Kidney (tissue), 14 donors: Measurements from ENCODE around the gene CCR9. TPM values are rescaled to one million over a fixed set of nuclear protein-coding genes. Genes with fewer than 3 reads are reported as not detected.
"Not testable (repeated sequence)": the region's sequence is repeated elsewhere in the genome, so short reads cannot be mapped to it uniquely, and the experiment has no call there.

ENCODE experiments used
- DNase-seq, 5 donors: peaks; one replicate each; pipeline ENCODE4 v3.0.0-alpha.2; 2013 to 2020
- FAIRE-seq: peaks from 2 replicates; lab custom pipeline; 2012; peaks lifted over from hg19 to GRCh38; lab: Jason Lieb, UNC
- H3K27ac ChIP-seq, 2 donors: one replicate each; pipeline ENCODE4 v1.7.0; 2013; ENCODE audit warnings: low read depth in 2 of 2, low read length in 2 of 2, inconsistent platforms in 1 of 2
- H3K27me3 ChIP-seq: one replicate; pipeline ENCODE4 v1.7.1; 2013; ENCODE audit warnings: low read length, inconsistent platforms; ENCODE audit not compliant: control insufficient read depth, insufficient read depth
- H3K36me3 ChIP-seq, 3 donors: one replicate each; pipeline versions ENCODE4 v1.7.0 to v1.7.1; 2013; ENCODE audit warnings: low read length in 3 of 3, control low read depth in 1 of 3, inconsistent platforms in 1 of 3; ENCODE audit not compliant: insufficient read depth in 3 of 3, control insufficient read depth in 2 of 3
- H3K4me1 ChIP-seq, 3 donors: one replicate each; pipeline versions ENCODE4 v1.7.0 to v1.7.1; 2013; ENCODE audit warnings: low read length in 3 of 3, inconsistent platforms in 1 of 3, low read depth in 1 of 3; ENCODE audit not compliant: control insufficient read depth in 2 of 3, insufficient read depth in 2 of 3
- H3K4me3 ChIP-seq, 3 donors: one replicate each; pipeline versions ENCODE4 v1.7.0 to v1.8.1; 2013; ENCODE audit warnings: low read length in 3 of 3, control low read depth in 1 of 3, inconsistent platforms in 1 of 3
- H3K9ac ChIP-seq, 3 donors: one replicate each; pipeline versions ENCODE4 v1.7.0 to v1.7.1; 2013; ENCODE audit warnings: low read length in 3 of 3, control low read depth in 1 of 3, inconsistent platforms in 1 of 3
- H3K9me3 ChIP-seq, 3 donors: one replicate each; pipeline versions ENCODE4 v1.7.0 to v1.7.1; 2013; ENCODE audit warnings: low read length in 3 of 3, control low read depth in 1 of 3, inconsistent platforms in 1 of 3; ENCODE audit not compliant: control insufficient read depth in 2 of 3, insufficient read depth in 1 of 3
- CTCF ChIP-seq: IDR thresholded peaks from 3 replicates; pipeline ENCODE4 v1.5.1; 2012; ENCODE audit warnings: mild to moderate bottlenecking, moderate library complexity, borderline replicate concordance; ENCODE audit not compliant: insufficient read depth; ENCODE audit errors: extremely low read depth
- intact Hi-C: fragments of 100-400 bp; cut with DNase I; formaldehyde crosslinking; loops from one replicate; pipeline ENCODE4 v1.11.1; 2022
- polyA plus RNA-seq: library from polyadenylated mRNA; stranded (reverse); fragments of 350-450 nt; fragmentation: Illumina TruSeq; extraction: RNeasy Lipid Tissue Mini Kit (QIAGEN cat#74804); gene quantifications from one replicate; pipeline ENCODE4 v1.2.3, GENCODE V29; 2014; ENCODE audit warnings: low read depth, low replicate concordance; ENCODE audit not compliant: insufficient read depth
- total RNA-seq: library from RNA; stranded (reverse); fragmentation: NEBNext Ultra II Directional; extraction: Animal tissue kit (Norgen Biotek cat#: 25700); gene quantifications from one replicate; pipeline ENCODE4 v1.2.1, GENCODE V29; 2021
- donor health status: control.
- donor health status: control.
- donor health status: control.
- donor health status: control.
- donor health status: control.
- donor health status: DM: yes; HTN: yes; CAD: no.
- donor health status: Normal renal cell carcinoma (clear cell type).

CCR9 gene
- total and polyA plus RNA-seq, 2 donors from 2014 or later: 0.22 to 0.43 TPM

GRCh38 chr3:45848392-45848791, 38.0 kb upstream of the CCR9 start:
- H3K9ac ChIP-seq: no peak overlapping the region
- no peak overlapping the region for H3K27ac ChIP-seq
- intact Hi-C loops: no loop called here
- DNase-seq (no peak), FAIRE-seq (no peak)
- no peaks in the 10 kb centered on the region for H3K36me3 ChIP-seq
- no peaks in the 10 kb centered on the region for H3K27me3 ChIP-seq
- no peak for TF ChIP-seq CTCF
- no peak overlapping the region for H3K4me3 ChIP-seq
- H3K9me3 ChIP-seq: no peaks in the 10 kb centered on the region
- no peaks in the 10 kb centered on the region for H3K4me1 ChIP-seq

GRCh38 chr3:45852828-45853227, 33.5 kb upstream of the CCR9 start:
- intact Hi-C loops: no loop called here
- no peaks in the 10 kb centered on the region for H3K4me1 ChIP-seq
- FAIRE-seq (no peak), DNase-seq (no peak)
- no peaks in the 10 kb centered on the region for H3K36me3 ChIP-seq
- H3K27me3 ChIP-seq: no peaks in the 10 kb centered on the region
- no peak overlapping the region for H3K27ac ChIP-seq
- H3K4me3 ChIP-seq: no peak overlapping the region
- H3K9me3 ChIP-seq: no peaks in the 10 kb centered on the region
- no peak for TF ChIP-seq CTCF
- no peak overlapping the region for H3K9ac ChIP-seq

- FAIRE-seq, intact Hi-C loops, H3K9ac ChIP-seq, DNase-seq, H3K27me3 ChIP-seq, H3K4me3 ChIP-seq, H3K9me3 ChIP-seq, H3K36me3 ChIP-seq, H3K27ac ChIP-seq, H3K4me1 ChIP-seq: not testable (repeated sequence)
These were observed 30.0 kb upstream of the CCR9 start for GRCh38 chr3:45856323-45856722.

- H3K9ac ChIP-seq, intact Hi-C loops, H3K27me3 ChIP-seq, H3K4me1 ChIP-seq, H3K27ac ChIP-seq, H3K9me3 ChIP-seq, H3K36me3 ChIP-seq, DNase-seq, H3K4me3 ChIP-seq, FAIRE-seq: not testable (repeated sequence)
These were observed 29.3 kb upstream of the CCR9 start for GRCh38 chr3:45857024-45857423.
